Prostate gland (tissue), 2 donors: ENCODE data around the gene ARHGAP5.

Experiments used
- POLR2A ChIP-seq: fragments of 450-650 bp; IDR thresholded peaks from one replicate; pipeline ENCODE4 v1.6.1; 2016; ENCODE audit warnings: antibody characterized with exemption, mild to moderate bottlenecking
- TF ChIP-seq, protein P1 (sequence below), 4 experiments: fragments of 200-600 bp in 2 of 4; fragments of 450-650 bp in 2 of 4; sonication (generic) in 2 of 4; IDR thresholded peaks; 1 replicate in 3 of 4; 2 replicates in 1 of 4; pipeline ENCODE4 v1.5.1; 2016 to 2019; ENCODE audit warnings: antibody characterized with exemption in 4 of 4, mild to moderate bottlenecking in 2 of 4, moderate library complexity in 2 of 4

DNA sequence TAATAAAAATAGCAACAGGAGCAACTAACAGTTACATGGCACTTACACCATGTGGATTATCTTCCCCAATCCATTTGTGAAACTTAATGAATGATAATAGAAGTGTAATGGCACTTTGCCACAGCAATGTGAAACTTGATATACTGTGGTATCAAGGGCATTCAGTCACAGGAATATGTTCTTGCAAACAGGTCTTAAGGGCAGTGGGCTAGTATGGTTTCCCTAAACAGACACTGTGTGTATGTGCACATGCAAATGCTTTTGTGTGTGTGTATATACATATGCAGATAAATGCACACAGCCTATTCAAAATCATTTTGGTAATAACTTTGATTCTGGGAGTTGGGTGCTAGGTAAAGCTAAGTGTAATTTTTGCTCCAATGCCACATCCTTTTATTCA, 26.2 kb upstream of the ARHGAP5 start:
- TF ChIP-seq, protein P1, sequence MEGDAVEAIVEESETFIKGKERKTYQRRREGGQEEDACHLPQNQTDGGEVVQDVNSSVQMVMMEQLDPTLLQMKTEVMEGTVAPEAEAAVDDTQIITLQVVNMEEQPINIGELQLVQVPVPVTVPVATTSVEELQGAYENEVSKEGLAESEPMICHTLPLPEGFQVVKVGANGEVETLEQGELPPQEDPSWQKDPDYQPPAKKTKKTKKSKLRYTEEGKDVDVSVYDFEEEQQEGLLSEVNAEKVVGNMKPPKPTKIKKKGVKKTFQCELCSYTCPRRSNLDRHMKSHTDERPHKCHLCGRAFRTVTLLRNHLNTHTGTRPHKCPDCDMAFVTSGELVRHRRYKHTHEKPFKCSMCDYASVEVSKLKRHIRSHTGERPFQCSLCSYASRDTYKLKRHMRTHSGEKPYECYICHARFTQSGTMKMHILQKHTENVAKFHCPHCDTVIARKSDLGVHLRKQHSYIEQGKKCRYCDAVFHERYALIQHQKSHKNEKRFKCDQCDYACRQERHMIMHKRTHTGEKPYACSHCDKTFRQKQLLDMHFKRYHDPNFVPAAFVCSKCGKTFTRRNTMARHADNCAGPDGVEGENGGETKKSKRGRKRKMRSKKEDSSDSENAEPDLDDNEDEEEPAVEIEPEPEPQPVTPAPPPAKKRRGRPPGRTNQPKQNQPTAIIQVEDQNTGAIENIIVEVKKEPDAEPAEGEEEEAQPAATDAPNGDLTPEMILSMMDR (IDR thresholded peaks at IDR 0.05): no peak
- TF ChIP-seq POLR2A: no peak
